NK-92 (cell line): ENCODE results near the gene CD22.

ENCODE experiments used
- DNase-seq: peaks from one replicate; lab custom pipeline; 2025; ENCODE audit not compliant: unreplicated experiment; lab: John Stamatoyannopoulos, UW

The CD22 gene

GRCh38 chr19:35381318-35381717, 52.3 kb downstream of the CD22 start:
- DNase-seq, result no peak

DNA sequence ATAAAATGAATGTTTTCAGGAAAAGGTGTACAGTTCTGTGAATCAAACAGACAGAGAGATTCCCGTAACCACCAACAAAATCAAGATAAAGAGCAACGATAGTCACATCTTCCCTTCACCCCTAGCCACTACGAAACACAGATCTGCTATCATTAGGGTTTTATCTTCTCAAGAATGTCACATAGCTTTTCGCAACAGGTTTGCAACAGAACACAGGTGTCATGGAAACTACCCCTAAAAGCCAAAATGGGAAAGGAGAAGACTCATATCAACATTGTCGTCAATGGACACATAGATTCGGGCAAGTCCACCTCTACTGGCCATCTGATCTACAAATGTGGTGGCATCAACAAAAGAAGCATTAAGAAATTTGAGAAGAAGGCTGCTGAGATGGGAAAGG, 52.9 kb downstream of the CD22 start:
- no peak for DNase-seq

DNA sequence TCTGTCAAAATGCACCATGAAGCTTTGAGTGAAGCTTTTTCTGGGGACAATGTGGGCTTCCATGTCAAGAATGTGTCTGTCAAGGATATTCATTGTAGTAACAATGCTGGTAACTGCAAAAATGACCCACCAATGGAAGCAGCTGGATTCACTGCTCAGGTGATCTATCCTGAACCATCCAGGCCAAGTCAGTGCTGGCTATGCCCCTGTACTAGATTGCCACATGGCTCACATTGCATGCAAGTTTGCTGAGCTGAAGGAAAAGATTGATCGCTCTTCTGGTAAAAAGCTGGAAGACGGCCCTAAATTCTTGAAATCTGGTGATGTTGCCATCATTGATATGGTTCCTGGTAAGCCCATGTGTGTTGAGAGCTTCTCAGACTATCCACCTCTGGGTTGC, 54.5 kb downstream of the CD22 start:
- no peak for DNase-seq

DNA sequence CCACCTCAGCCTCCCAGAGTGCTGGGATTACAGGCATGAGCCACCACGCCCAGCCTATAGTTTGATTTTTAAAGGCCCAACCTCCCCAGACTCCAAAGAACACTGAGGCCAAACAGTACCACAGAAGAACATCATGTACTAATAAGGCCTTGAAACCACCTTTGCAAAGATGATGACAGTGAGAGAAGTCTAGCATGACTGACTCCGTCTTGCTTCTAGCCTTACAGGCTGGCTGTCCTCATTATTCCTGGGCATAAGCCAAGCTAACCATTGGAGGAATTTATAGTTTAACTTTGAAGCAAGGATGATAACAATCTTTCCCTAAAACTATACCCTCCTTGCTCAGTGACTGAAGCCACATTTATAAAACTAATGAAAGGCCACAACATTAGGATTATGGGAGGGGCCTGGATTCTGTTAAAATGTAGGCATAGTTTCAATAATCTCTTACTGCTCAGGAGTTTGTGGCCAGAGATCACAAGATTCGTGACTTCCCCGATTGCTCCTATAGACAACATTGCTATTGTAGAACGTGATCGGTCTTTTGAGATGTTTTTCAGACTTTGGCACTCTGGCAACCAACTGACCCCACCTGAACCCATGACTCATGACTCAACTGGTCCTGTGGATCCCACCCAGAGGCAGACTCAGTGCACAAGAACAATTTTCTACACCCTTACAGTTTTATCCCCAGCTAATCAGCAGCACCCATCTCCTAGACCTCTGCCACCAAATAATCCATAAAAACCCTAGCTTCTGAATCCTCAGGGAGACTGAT, 59.5 kb downstream of the CD22 start:
- DNase-seq, result no peak

GRCh38 chr19:35389192-35389861, 60.3 kb downstream of the CD22 start:
- DNase-seq, result no peak

DNA sequence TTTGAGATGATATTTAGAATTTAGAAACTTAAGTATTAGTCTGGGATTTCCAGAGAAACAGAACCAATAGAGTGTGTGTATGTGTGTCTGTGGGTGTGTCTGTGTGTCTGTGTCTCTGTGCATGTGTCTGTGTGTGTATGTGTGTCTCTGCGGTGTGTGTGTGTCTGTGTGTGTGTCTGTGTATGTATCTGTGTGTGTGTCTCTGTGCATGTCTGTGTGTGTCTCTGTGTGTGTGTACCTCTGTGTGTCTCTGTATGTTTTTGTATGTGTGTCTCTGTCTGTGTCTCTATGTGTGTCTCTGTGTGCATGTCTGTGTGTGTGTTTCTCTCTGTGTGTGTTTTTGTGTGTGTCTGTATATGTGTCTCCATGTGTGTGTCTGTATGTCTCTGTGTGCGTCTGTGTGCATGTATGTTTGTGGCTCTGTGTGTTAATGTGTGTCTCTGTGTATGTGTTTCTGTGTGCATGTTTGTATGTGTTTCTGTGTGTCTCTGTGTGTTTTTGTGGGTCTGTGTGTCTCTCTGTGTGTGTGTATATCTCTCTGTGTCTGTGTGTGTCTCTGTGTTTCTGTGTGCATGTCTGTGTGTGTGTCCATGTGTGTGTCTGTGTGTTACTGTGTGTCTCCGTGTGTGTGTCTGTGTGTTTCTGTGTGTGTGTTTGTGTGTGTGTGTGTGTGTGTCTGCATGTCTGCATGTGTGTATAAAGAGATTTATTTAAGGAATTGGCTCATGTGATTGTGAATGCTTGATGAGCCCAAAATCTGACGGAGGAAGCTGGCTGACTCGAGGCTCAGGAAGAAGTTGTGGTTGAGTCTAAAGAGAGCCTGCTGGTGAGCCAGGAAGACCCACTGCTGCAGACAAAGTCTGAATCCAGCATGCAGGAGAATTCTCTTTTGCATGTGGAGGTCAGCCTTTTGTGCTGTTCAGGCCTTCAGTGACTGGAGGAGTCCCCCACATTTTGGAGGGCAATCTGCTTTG, 64.0 kb downstream of the CD22 start:
- DNase-seq, result no peak

DNA sequence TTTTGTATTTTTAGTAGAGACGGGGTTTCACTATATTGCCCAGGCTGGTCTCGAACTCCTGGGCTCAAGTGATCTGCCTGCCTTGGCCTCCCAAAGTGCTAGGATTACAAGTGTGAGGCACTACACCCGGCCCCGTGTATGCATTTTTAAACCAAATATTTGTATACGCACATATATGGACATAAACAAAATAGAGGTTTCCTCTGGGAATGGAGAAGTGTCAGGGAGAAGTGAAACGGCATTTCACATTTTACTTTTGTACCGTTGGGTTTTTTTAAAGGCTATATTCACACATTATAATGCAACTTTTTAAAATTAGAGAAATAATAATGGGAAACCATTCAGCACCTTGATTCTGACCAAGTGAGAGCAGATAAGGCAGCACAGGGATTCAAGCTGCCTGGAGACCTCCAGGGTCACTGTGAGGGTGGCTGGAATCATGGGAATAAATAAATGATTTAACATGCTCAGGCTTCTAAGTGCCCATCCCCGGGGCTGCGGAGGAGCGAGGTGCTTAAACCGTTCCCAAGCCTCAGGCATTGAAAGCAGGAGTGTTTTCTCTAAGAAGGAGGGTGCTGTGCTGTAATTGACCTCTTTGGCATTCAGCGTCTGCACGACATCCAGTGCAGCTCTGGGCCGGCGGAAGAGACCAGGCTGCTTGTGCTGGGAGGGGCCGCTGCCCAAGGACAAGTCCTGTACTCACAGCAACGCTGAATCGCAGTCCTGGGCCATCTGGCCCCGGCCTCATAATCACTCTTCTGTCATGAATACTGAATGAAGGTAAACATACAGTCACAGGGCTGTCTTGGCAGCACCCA, 66.6 kb downstream of the CD22 start:
- DNase-seq, result no peak

- DNase-seq, result no peak
Observed at GRCh38 chr19:35396240-35396885, 67.4 kb downstream of the CD22 start.
